HG03139 (cell line): Measurements from ENCODE around the gene DLK2.

Experiments
- ATAC-seq: cut with Tn5 transposase; IDR thresholded peaks from one replicate; pipeline ENCODE4 v1.9.1; 2021; ENCODE audit not compliant: unreplicated experiment

The DLK2 gene

GRCh38 chr6:43454290-43454695 is 1.1 kb downstream of the DLK2 start:
- ATAC-seq: no peak

DNA sequence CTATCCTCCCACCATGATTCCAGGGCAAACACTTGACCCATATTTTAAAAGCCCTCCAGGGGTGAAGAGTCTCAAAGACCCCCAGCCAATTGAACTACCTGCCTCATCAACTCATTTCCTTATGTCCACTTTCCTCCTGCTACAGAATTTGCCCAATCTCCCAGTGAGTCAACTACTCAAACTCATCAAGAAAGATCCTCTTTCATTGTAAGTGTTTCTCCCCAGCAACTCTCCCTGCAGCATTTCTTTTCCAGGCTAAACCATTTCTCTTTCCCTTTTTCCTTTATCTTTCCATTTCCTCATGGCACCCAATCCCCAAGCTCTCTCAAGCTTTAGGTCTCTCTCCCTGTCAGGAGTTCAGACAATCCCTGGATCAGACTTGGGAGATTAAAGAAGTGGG is 1.5 kb downstream of the DLK2 start:
- ATAC-seq: no peak

- no peak for ATAC-seq
These were observed 2.5 kb downstream of the DLK2 start for GRCh38 chr6:43452896-43453295.

GRCh38 chr6:43451939-43452338 is 3.4 kb downstream of the DLK2 start:
- ATAC-seq: no peak

- no peak for ATAC-seq
These were observed 4.0 kb downstream of the DLK2 start for GRCh38 chr6:43451348-43451747.

DNA sequence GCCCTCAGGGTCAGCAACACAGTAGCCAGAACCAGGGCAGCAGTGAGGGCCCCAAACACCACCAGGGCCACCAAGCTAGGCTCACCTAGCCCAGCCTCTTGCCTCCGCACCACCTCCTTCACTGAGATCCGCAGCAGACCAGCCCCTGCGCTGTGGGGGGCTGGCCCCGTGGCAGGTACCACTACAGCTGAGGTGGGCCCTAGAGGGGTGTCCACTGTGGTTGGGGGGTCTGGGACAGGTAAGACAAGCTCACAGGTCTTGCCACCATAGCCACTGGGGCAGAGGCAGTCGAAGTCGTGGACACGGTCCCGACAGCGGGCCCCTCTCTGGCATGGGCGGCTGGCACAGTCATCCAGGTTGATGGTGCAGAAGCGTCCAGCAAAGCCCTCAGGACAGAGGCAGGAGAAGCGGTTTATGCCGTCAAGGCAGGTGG is 4.6 kb downstream of the DLK2 start:
- no peak for ATAC-seq

DNA sequence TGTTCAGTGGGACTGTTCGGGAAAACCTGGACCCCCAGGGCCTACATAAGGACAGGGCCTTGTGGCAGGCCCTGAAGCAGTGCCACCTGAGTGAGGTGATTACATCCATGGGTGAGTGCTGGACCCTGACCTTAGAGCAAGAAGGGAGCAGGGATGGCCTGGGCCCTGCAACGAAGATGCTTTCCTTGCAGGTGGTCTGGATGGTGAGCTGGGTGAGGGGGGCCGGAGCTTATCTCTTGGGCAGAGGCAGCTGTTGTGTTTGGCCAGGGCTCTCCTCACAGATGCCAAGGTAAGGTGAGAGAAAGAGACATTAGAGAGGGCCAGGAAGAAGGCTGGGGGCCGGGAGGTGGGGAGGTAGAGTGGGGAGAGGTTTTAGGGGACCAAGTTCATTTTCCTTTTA is 6.4 kb downstream of the DLK2 start:
- no peak for ATAC-seq

DNA sequence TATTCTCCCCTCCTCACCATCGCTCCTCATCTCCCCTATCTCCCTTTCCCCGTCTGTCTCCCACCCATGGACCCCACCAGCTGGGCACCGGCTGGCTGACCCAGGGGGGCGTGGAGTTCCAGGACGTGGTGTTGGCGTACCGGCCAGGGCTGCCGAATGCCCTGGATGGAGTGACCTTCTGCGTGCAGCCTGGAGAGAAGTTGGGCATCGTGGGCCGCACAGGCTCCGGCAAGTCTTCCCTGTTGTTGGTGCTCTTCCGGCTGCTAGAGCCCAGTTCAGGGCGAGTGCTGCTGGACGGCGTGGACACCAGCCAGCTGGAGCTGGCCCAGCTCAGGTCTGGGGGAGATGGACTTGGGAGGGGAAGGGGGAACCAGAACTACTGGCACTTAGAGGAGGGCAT is 7.7 kb downstream of the DLK2 start:
- ATAC-seq: no peak

GRCh38 chr6:43445576-43445975 is 9.8 kb downstream of the DLK2 start:
- no peak for ATAC-seq

- no peak for ATAC-seq
These were observed 10.8 kb downstream of the DLK2 start for GRCh38 chr6:43444582-43444981.

- ATAC-seq: no peak
These were observed 11.3 kb downstream of the DLK2 start for GRCh38 chr6:43444036-43444435.

- ATAC-seq: no peak
These were observed 12.4 kb downstream of the DLK2 start for GRCh38 chr6:43442935-43443334.

- no peak for ATAC-seq
These were observed 17.6 kb downstream of the DLK2 start for GRCh38 chr6:43437700-43438099.

DNA sequence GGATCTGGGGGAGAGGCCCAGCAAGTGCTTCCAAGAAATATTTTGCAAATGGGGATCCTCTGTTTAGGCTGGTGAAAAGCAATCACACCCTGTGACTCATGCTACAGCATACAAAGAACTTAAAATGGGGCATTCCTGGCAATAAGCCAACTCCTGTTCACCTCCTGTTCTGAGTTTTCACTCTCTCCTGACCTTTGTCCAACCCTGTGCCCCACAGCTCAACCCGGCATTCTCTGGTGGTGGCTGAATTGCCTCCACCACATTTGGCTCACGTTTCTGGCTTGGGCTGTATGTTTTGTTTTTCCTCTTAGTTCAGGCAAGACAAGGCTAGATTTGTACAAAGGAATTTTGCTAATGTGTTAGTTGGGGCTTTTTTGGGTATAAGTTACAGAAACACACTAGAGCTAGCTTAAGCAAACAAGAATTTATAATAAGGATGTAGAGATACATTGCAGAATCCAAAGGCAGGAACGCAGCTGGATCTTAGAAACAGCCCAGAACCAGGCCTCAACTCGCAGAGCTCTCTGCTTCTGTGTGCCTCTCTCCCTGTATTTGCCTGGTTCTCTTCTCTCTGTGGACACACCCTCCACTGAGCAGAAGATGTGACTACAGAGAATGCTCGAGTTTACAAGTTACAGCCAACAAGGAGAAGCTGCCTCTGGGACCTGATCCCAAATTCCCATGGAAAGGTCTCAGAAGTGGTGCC is 18.6 kb downstream of the DLK2 start:
- no peak for ATAC-seq

DNA sequence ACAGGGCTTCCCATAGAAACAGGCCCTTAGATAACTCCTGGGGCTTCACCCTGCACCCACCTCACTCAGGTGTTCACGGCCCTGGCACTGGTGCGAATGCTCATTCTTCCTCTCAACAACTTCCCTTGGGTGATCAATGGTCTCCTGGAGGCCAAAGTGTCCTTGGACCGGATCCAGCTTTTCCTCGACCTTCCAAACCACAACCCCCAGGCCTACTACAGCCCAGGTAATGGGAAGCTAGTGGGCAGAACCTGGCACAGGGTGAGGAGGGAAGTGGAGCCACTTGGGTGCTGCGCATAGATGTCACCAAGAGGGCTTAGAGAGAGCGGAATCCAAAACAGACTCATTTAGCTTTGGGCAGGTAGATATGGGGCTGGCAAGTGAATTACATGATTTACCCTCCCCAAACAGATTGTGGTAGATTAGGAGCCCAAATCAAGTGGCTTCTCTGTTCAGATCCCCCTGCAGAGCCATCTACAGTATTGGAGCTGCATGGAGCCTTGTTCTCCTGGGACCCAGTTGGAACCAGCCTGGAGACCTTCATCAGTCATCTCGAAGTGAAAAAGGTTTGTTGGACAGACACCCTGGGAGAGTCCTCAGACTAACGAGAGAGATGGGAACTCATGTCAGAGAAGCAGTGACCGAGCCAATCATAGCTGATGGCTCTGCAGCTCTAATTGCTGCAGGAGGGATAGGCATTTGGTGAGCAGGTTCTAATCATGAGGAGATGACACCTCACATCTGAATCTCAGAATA is 19.5 kb downstream of the DLK2 start:
- ATAC-seq: no peak

- no peak for ATAC-seq
These were observed 20.4 kb downstream of the DLK2 start for GRCh38 chr6:43434943-43435342.

DNA sequence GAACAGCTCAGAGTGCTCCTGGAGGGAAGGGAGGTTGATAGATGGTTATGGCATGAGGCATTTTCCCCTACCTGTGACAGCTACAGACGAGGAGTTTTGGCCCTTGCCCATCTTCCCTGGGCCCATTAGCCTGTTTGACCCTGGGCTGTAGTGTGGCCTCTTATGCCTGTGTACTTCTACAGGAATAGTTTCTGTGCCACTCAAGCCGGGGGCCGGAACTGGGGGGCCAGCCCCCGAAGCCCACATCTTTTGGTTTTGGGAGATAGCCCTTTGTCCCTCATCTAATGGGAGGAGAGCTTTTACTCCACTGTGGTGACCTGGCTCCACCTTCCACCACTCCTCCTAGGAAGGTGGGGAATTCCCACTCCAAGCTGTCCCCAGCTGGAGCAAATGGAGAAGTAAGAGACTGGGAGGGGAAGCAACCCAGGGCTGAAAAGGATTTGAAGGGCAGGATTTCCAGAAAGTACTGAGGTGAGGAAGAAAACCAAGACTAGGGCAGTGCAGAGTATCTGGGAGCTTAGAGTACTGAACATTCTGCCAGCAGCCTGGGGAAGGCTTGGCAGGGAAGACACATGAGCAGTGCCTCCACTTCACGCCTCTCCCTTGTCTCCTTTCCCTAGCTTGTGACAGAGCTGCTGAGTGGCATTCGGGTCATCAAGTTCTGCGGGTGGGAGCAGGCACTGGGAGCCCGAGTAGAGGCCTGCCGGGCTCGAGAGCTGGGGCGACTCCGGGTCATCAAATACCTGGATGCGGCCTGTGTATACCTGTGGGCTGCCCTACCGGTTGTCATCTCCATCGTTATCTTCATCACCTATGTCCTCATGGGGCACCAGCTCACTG is 21.1 kb downstream of the DLK2 start:
- ATAC-seq: no peak

- no peak for ATAC-seq
These were observed 22.2 kb downstream of the DLK2 start for GRCh38 chr6:43433148-43433547.

DNA sequence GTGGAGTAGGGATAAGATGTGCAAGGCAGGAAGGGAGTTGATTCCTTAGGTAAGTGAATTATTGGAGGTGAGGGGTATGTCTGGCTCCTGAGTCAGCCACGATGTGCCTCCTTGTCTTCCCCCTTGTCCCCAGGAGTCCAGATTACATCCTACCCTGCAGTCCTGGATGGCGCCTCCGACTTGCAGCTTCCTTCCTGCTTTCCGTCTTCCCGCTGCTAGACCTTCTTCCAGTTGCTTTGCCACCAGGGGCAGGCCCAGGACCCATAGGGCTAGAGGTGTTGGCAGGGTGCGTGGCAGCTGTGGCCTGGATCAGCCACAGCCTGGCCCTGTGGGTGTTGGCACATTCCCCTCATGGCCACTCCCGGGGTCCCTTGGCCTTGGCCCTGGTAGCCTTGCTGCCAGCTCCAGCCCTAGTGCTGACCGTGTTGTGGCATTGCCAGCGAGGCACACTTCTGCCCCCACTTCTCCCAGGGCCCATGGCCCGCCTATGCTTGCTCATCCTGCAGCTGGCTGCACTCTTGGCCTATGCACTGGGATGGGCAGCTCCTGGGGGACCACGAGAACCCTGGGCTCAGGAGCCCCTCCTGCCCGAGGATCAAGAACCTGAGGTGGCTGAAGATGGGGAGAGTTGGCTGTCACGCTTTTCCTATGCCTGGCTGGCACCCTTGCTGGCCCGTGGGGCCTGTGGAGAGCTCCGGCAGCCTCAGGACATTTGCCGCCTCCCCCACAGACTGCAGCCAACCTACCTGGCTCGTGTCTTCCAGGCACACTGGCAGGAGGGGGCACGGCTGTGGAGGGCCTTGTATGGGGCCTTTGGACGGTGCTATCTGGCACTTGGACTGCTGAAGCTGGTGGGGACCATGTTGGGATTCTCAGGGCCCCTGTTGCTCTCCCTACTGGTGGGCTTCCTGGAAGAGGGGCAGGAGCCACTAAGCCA is 23.1 kb downstream of the DLK2 start:
- ATAC-seq: no peak

- no peak for ATAC-seq
These were observed 26.5 kb downstream of the DLK2 start for GRCh38 chr6:43428874-43429273.

DNA sequence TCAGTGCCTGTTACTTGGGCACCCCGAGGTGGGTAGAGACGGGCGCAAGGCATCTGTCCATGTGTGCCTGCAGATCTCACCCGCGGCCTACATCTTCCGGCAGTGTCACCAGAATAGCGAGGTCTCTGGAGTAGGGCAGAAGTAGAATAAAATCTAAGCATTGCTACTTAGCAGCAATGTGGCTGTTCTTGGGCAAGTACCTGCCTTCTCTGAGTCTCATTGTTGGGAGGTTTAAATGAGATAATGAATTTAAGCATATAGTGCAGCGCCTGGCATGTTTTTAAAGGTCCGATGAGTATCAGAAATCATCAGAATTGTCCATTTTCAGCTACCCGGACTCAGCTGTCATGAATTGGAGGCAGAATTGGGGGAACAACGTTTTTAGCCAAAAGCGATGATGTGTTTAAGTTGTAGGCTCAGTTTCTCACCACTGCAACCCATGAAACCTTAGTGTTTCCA is 27.2 kb downstream of the DLK2 start:
- ATAC-seq: no peak
